ENCODE data around the gene MAP1LC3A.

DNA sequence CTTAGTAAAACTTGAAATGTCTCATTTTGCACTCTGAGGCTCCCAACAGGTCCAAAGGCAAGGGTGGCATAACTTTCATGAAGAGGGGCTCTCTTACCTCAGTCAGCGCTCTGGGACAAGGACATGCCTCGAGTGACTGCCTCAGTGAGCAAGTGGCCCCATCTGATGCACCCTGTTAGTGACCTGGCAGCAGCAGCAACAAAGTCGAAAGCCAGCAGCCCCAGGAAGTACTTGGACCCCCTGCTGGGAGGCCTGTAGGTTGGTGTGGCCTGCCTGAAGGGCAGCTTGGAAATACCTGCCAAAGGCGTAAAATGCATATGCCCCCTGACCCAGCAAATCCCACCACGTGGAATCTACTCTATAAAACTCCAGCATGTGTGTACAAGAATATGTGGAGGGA lies 13.2 kb downstream of the MAP1LC3A start:
- TF ChIP-seq CTCF (IDR thresholded peaks at IDR 0.05) = no peak
- TF ChIP-seq POLR2AphosphoS5 (IDR thresholded peaks at IDR 0.05) = no peak
- no peak for TF ChIP-seq POLR2A (IDR thresholded peaks at IDR 0.05)

Measured in suprapubic skin (tissue), 4 donors.